ENCODE measurements around the gene ASTN2.

Gene ASTN2

DNA sequence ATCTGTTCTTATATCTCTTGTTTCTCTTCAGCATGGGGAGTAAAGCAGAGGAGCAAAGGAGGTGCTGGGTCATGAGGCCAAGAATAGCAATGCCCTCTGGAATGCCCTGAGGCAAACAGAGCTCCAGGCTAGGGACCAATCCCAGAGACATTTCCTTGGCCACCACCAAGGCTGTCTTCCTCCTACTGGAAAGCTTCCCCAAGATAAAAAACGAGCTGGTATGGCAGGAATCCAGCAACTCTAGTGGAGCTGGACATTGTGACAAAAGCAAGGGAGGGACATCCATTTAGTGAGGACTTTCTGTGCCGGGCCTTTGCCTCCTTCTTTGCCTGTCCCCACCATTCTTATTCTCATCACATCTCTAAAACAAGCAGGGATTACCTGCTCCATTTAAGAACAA lies 161.6 kb downstream of the ASTN2 start:
- no peaks in the 10 kb centered on the region for H3K9me3 ChIP-seq (ENCODE audit: severe bottlenecking)
- no peak for DNase-seq
- H3K27ac ChIP-seq: no peak overlapping the region
- no peaks in the 10 kb centered on the region for H3K27me3 ChIP-seq (ENCODE audit: insufficient read depth, low read depth, severe bottlenecking)
- TF ChIP-seq, protein P1, sequence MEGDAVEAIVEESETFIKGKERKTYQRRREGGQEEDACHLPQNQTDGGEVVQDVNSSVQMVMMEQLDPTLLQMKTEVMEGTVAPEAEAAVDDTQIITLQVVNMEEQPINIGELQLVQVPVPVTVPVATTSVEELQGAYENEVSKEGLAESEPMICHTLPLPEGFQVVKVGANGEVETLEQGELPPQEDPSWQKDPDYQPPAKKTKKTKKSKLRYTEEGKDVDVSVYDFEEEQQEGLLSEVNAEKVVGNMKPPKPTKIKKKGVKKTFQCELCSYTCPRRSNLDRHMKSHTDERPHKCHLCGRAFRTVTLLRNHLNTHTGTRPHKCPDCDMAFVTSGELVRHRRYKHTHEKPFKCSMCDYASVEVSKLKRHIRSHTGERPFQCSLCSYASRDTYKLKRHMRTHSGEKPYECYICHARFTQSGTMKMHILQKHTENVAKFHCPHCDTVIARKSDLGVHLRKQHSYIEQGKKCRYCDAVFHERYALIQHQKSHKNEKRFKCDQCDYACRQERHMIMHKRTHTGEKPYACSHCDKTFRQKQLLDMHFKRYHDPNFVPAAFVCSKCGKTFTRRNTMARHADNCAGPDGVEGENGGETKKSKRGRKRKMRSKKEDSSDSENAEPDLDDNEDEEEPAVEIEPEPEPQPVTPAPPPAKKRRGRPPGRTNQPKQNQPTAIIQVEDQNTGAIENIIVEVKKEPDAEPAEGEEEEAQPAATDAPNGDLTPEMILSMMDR (IDR thresholded peaks at IDR 0.05; ENCODE audit: low read depth, low read length): no peak
- H3K4me3 ChIP-seq (ENCODE audit: low read depth, low read length): no peak overlapping the region
- peaks cover 31% of the 10 kb centered on the region for H3K36me3 ChIP-seq

DNA sequence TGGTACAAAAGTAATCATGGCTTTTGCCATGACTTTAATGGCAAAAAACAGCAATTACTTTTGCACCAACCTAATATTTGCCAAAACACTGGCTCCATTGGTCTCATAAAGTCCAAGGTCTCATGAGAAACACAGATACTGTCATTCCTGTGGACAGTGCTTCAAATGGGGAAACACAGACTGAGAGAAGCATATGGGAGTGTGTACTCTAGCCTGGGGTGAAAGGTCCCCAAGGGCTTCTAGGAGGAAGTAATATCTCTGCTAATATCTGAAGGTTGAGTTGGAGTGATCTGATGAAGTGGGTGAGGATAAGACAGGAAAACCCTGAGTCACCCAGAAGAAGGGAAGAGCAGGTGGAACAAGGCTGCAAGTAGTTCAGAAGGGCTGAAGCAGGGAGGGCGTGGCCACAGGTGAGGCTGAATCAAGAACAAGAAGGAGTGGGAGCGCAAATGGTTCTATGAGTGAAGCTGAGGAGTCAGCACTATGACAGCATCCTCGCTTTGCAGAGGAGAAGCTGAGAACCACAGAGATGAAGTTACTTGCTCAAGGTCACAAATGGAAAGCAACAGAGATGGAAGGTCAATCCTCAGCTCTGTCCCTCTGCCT lies 164.1 kb downstream of the ASTN2 start:
- Histone ChIP-seq H3K9me3 (ENCODE audit: severe bottlenecking) (no peaks in the 10 kb centered on the region), H3K27ac (no peak overlapping the region), H3K36me3 (peaks cover 24% of the 10 kb centered on the region), H3K27me3 (ENCODE audit: insufficient read depth, low read depth, severe bottlenecking) (no peaks in the 10 kb centered on the region), H3K4me3 (ENCODE audit: low read depth, low read length) (no peak overlapping the region)
- no peak for DNase-seq
- TF ChIP-seq, protein P1 (IDR thresholded peaks at IDR 0.05; ENCODE audit: low read depth, low read length): no peak

DNA sequence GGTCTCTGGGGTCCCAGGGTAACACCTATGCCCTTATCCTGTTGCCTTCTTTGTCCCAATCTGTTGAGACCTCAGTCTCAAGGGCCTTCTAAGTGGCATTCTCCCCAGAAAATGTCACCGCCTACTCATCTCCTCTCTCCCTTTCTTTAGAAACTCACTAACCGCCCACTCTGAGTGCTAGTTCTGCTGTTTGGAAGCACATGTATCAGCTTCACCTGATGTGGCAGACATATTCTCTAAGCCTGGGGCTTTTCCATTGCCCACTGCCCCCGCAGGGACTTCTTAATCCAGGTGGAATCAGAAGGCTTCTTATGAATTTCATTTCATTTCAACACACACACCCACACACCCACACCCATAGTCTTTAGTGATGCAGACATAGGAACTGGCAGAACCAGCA lies 165.1 kb downstream of the ASTN2 start:
- H3K27ac ChIP-seq: no peak overlapping the region
- no peaks in the 10 kb centered on the region for H3K9me3 ChIP-seq (ENCODE audit: severe bottlenecking)
- no peaks in the 10 kb centered on the region for H3K27me3 ChIP-seq (ENCODE audit: insufficient read depth, low read depth, severe bottlenecking)
- TF ChIP-seq, protein P1 (IDR thresholded peaks at IDR 0.05; ENCODE audit: low read depth, low read length): no peak
- H3K4me3 ChIP-seq (ENCODE audit: low read depth, low read length): no peak overlapping the region
- DNase-seq: no peak
- peaks cover 22% of the 10 kb centered on the region for H3K36me3 ChIP-seq

DNA sequence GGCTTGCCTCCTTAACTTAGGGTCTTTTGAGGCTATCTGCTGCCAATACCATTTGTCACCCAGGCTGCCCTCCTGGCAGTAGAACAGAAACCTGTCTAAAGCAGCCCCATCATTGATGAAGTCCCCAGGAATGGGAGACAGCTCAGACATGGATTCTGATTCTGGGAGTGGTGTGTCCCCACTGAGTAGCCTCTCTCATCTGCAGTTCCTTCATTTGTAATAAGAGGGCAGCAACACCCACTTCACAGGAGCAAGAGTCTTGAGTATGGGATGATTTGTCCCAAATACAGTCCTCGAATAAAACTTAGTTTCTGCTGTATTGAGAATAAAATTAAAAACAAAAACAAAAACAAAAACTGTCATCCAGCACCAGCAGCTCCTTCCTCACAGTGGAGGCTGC lies 167.6 kb downstream of the ASTN2 start:
- Histone ChIP-seq H3K9me3 (ENCODE audit: severe bottlenecking) (no peaks in the 10 kb centered on the region), H3K27ac (no peak overlapping the region), H3K27me3 (ENCODE audit: insufficient read depth, low read depth, severe bottlenecking) (no peaks in the 10 kb centered on the region), H3K36me3 (peaks cover 17% of the 10 kb centered on the region), H3K4me3 (ENCODE audit: low read depth, low read length) (no peak overlapping the region)
- peak; percentile 69 for DNase-seq
- TF ChIP-seq, protein P1 (IDR thresholded peaks at IDR 0.05; ENCODE audit: low read depth, low read length): peak; percentile 71

DNA sequence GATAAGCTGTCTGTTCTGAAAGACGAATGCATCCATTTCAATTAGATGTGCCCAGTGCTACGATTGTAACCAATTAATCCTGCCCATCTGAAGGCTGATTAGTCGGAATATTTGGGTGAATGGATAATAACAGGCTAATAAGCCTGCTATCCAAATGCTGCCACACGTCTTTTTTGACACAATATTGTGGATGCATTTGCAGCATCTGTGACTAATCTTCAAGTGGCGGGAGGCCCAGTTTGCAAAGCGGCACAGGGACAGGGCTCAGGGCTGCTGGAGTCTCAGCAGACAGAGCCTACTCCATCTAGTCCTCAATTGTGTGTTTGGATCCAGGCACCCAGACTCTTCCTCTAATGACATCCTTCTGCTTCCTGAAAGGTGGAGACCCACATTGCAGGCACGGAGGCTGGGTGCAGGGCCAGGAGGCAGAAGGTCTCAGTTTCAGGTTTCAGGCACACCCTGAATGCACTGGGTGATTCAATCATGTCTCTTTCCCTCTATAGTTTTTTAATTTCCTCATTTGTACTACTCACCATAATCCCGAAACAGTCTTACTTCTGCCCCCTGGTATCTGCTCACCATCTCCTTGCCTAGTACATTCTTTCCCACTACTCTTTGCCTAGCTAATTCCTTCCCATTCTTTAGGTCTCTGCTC lies 169.6 kb downstream of the ASTN2 start:
- TF ChIP-seq, protein P1 (IDR thresholded peaks at IDR 0.05; ENCODE audit: low read depth, low read length): no peak
- H3K27ac ChIP-seq: no peak overlapping the region
- peaks cover 6% of the 10 kb centered on the region for H3K9me3 ChIP-seq (ENCODE audit: severe bottlenecking)
- H3K36me3 ChIP-seq: peaks cover 19% of the 10 kb centered on the region
- no peak for DNase-seq
- H3K4me3 ChIP-seq (ENCODE audit: low read depth, low read length): no peak overlapping the region
- H3K27me3 ChIP-seq (ENCODE audit: insufficient read depth, low read depth, severe bottlenecking): no peaks in the 10 kb centered on the region
